ENCODE measurements around the gene TMEM63A. TPM values are rescaled to one million over a fixed set of nuclear protein-coding genes. Genes with fewer than 3 reads are reported as not detected.

TMEM63A gene
- total RNA-seq, 2 donors from 2014 or later: 141 to 192 TPM

Small RNA genes lying within 50 kb of the gene (microRNA-seq; reads per million reads assigned to microRNA genes)
- 0.67 reads per million for gene MIR6741

Other genes with a start within 250 kb of the TMEM63A start
- gene ENAH, start 229.3 kb downstream of the TMEM63A start, total RNA-seq: 10 to 100 TPM; 36.4 to 93.6 TPM
- 100 to 1,000 TPM; 168 to 324 TPM for gene SRP9, start 104.6 kb downstream of the TMEM63A start, total RNA-seq
- gene EPHX1, start 72.3 kb downstream of the TMEM63A start, total RNA-seq: 100 to 1,000 TPM; 151 to 232 TPM
- 1 to 10 TPM; 1.7 to 2.0 TPM for gene LEFTY1, start 6.8 kb upstream of the TMEM63A start, total RNA-seq
- 10 to 100 TPM; 70.8 to 80.2 TPM for gene PYCR2, start 41.9 kb upstream of the TMEM63A start, total RNA-seq
- gene LEFTY2, start 58.8 kb upstream of the TMEM63A start, total RNA-seq: 1 to 10 TPM in 1 of 2 donors, not detected in 1; 7.9 TPM
- 10 to 100 TPM; 19.9 to 24.8 TPM for gene SDE2, start 117.0 kb upstream of the TMEM63A start, total RNA-seq
- 100 to 1,000 TPM; 400 to 481 TPM for gene H3-3A, start 180.3 kb upstream of the TMEM63A start, total RNA-seq